ENCODE results near the gene SH2D5.

DNA sequence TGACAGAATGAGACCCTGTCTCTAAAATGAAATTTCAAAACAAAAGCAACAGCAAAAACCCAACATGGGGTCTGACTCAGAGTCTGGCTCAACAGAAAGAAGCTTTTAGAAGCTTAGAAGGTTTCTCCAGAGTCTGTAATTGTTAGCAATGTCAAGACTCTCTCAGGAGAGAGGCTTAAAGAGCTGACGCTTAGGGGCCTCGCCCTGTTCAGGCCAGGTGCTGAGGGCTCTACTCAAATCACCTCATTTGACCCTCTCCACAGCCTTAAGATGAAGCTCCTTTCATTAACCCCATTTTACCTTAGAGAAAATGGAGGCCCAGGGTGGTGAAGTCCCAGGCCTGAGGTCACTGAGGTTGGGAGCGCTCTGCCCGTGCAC is 9.4 kb downstream of the SH2D5 start:
- TF ChIP-seq, protein P1, sequence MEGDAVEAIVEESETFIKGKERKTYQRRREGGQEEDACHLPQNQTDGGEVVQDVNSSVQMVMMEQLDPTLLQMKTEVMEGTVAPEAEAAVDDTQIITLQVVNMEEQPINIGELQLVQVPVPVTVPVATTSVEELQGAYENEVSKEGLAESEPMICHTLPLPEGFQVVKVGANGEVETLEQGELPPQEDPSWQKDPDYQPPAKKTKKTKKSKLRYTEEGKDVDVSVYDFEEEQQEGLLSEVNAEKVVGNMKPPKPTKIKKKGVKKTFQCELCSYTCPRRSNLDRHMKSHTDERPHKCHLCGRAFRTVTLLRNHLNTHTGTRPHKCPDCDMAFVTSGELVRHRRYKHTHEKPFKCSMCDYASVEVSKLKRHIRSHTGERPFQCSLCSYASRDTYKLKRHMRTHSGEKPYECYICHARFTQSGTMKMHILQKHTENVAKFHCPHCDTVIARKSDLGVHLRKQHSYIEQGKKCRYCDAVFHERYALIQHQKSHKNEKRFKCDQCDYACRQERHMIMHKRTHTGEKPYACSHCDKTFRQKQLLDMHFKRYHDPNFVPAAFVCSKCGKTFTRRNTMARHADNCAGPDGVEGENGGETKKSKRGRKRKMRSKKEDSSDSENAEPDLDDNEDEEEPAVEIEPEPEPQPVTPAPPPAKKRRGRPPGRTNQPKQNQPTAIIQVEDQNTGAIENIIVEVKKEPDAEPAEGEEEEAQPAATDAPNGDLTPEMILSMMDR (IDR thresholded peaks at IDR 0.05; ENCODE audit: poor library complexity): no peak
- no peak for TF ChIP-seq EZH2 (IDR thresholded peaks at IDR 0.05; ENCODE audit: borderline replicate concordance)

All from hepatocyte (in vitro differentiated cells).